Activated T-cell treated with anti-CD3 and anti-CD28 coated beads, Interleukin-2, amount 50 U/mL, for 1 hour (primary cell): Measurements from ENCODE around the gene SMIM20.

Experiments
- DNase-seq: peaks from one replicate; pipeline ENCODE4 v3.0.0-alpha.2; 2020

The SMIM20 gene

GRCh38 chr4:25965629-25966028 lies 51.6 kb downstream of the SMIM20 start:
- no peak for DNase-seq

GRCh38 chr4:25966171-25966570 lies 52.2 kb downstream of the SMIM20 start:
- DNase-seq = no peak

GRCh38 chr4:25969374-25970155 lies 55.5 kb downstream of the SMIM20 start:
- no peak for DNase-seq

- DNase-seq = no peak
Measured at GRCh38 chr4:25970226-25970675, 56.2 kb downstream of the SMIM20 start.

- no peak for DNase-seq
Measured at GRCh38 chr4:25970691-25971432, 56.8 kb downstream of the SMIM20 start.

- no peak for DNase-seq
Measured at GRCh38 chr4:25972366-25972765, 58.3 kb downstream of the SMIM20 start.

- no peak for DNase-seq
Measured at GRCh38 chr4:25972984-25973745, 59.1 kb downstream of the SMIM20 start.

- DNase-seq = no peak
Measured at GRCh38 chr4:25976780-25977179, 62.8 kb downstream of the SMIM20 start.

GRCh38 chr4:25977397-25978170 lies 63.6 kb downstream of the SMIM20 start:
- DNase-seq = no peak

- DNase-seq = no peak
Measured at GRCh38 chr4:25978327-25978726, 64.3 kb downstream of the SMIM20 start.
